Mesothelial cell of epicardium (in vitro differentiated cells): ENCODE data around the gene FOXF1. TPM values are rescaled to one million over a fixed set of nuclear protein-coding genes. Genes with fewer than 3 reads are reported as not detected.

Experiments used
- DNase-seq, 2 experiments: peaks; one replicate each; pipeline ENCODE4 v3.0.0; 2021; ENCODE audit warnings: low spot score in 2 of 2; ENCODE audit not compliant: unreplicated experiment in 2 of 2
- H3K27ac Mint-ChIP-seq: 2 replicates; pipeline ENCODE4 v1.8.0; 2021; ENCODE audit warnings: mixed read lengths
- H3K27me3 Mint-ChIP-seq: 2 replicates; pipeline ENCODE4 v1.8.0; 2021; ENCODE audit warnings: low read depth, mixed read lengths
- H3K36me3 Mint-ChIP-seq: 2 replicates; pipeline ENCODE4 v1.8.0; 2021; ENCODE audit warnings: mixed read lengths
- H3K4me1 Mint-ChIP-seq: 2 replicates; pipeline ENCODE4 v1.8.0; 2021; ENCODE audit warnings: mixed read lengths
- H3K4me3 Mint-ChIP-seq: 2 replicates; pipeline ENCODE4 v1.8.0; 2021; ENCODE audit warnings: mild to moderate bottlenecking, moderate library complexity, mixed read lengths
- H3K9me3 Mint-ChIP-seq: 2 replicates; pipeline ENCODE4 v1.8.0; 2021; ENCODE audit warnings: mixed read lengths
- total RNA-seq: library from RNA; stranded (reverse); gene quantifications from 3 replicates; pipeline ENCODE4 v1.2.1, GENCODE V29; 2021
- TF ChIP-seq, protein P1 (sequence below): fragments of 200-600 bp; sonication (generic); IDR thresholded peaks from one replicate; pipeline ENCODE4 v1.5.0; 2021; ENCODE audit warnings: antibody characterized with exemption; ENCODE audit not compliant: unreplicated experiment

FOXF1 gene
- total RNA-seq, 1 donor from 2014 or later: 1.9 TPM

DNA sequence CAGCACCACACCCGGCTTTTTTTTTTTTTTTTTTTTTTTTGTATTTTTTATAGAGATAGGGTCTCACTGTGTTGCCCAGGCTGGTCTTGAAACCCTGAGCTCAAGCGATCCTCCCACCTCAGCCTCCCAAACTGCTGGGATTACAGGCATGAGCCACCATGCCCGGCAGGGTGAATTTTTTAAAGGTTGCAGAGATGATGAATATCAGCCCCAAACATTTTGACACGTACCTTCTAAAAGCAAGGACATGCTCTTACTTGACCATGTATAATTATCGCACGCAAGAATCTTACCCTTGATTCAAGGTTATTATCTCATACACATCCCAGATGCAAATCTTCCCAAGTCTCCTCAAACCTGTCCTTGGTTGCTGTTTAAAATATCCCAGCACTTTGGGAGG lies 52.0 kb downstream of the FOXF1 start:
- Mint-ChIP-seq H3K9me3 (no peaks in the 10 kb centered on the region), H3K27ac (no peak overlapping the region), H3K4me1 (peaks cover 30% of the 10 kb centered on the region), H3K36me3 (no peaks in the 10 kb centered on the region), H3K27me3 (peaks cover 46% of the 10 kb centered on the region), H3K4me3 (no peak overlapping the region)
- TF ChIP-seq, protein P1, sequence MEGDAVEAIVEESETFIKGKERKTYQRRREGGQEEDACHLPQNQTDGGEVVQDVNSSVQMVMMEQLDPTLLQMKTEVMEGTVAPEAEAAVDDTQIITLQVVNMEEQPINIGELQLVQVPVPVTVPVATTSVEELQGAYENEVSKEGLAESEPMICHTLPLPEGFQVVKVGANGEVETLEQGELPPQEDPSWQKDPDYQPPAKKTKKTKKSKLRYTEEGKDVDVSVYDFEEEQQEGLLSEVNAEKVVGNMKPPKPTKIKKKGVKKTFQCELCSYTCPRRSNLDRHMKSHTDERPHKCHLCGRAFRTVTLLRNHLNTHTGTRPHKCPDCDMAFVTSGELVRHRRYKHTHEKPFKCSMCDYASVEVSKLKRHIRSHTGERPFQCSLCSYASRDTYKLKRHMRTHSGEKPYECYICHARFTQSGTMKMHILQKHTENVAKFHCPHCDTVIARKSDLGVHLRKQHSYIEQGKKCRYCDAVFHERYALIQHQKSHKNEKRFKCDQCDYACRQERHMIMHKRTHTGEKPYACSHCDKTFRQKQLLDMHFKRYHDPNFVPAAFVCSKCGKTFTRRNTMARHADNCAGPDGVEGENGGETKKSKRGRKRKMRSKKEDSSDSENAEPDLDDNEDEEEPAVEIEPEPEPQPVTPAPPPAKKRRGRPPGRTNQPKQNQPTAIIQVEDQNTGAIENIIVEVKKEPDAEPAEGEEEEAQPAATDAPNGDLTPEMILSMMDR: no peak
- DNase-seq: no peak

DNA sequence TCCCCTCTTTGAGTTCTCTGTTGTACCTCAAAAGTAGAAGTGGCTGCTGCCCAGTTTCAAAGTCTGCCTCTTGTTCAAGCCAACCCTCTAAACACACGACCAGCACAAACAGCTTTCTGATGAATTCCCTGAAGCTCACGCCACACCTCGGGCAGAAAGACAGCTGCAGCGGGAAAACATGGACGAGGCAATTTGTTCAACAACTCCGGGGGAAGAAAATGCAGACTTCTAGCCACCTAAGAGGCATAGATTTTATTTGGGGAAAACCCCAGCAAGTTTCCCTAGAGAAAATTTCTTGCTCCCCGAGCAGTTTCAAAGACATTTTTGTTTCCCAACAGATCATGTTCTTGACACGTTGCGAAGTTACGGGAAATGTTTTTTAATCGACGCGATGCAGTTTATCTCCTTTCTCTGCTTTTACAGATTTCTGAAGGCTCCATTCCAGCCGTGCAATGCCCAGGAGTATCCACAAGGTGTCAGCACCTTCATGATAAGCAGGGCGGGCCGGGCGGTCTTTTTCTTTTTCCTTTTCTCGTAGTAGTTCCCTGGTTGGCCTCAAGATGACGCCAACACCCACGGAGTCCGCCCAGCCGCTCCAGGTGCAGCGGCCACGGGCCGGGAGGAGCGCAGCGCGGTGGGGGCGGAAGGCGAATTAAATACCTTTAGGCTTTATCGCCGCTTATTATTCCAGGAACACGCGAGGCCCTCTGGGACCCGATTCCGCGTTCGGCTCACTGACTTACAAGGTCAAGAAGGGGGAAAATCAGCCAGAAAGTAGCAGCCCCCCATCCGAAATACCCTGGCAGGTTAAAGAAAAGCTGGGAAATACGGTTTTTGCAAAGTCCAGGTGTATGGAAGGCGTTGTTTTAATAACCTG lies 53.4 kb downstream of the FOXF1 start:
- Mint-ChIP-seq H3K9me3 (no peaks in the 10 kb centered on the region), H3K4me1 (peaks cover 32% of the 10 kb centered on the region), H3K36me3 (no peaks in the 10 kb centered on the region), H3K4me3 (peak overlapping the region; percentile 63), H3K27ac (no peak overlapping the region), H3K27me3 (peaks cover 47% of the 10 kb centered on the region)
- DNase-seq: peak; percentile 77 to 92
- TF ChIP-seq, protein P1: peak; percentile 99

Other genes starting within 250 kb of the FOXF1 start
- 21.0 to 27.4 TPM (median 23.1 TPM) in 3 replicates for gene MTHFSD, start 44.7 kb downstream of the FOXF1 start, total RNA-seq
- gene FOXC2, start 56.3 kb downstream of the FOXF1 start, total RNA-seq: 10.4 to 12.3 TPM (median 11.7 TPM) in 3 replicates
- 2.5 to 3.2 TPM (median 2.5 TPM) in 3 replicates for gene FOXL1, start 68.0 kb downstream of the FOXF1 start, total RNA-seq